HPDE6-E6E7 (cell line): Measurements from ENCODE around the gene TFIP11.

ENCODE experiments used
- DNase-seq: peaks from one replicate; pipeline ENCODE4 v3.0.0; 2011; ENCODE audit warnings: missing footprints; ENCODE audit errors: extremely low spot score

Gene TFIP11

DNA sequence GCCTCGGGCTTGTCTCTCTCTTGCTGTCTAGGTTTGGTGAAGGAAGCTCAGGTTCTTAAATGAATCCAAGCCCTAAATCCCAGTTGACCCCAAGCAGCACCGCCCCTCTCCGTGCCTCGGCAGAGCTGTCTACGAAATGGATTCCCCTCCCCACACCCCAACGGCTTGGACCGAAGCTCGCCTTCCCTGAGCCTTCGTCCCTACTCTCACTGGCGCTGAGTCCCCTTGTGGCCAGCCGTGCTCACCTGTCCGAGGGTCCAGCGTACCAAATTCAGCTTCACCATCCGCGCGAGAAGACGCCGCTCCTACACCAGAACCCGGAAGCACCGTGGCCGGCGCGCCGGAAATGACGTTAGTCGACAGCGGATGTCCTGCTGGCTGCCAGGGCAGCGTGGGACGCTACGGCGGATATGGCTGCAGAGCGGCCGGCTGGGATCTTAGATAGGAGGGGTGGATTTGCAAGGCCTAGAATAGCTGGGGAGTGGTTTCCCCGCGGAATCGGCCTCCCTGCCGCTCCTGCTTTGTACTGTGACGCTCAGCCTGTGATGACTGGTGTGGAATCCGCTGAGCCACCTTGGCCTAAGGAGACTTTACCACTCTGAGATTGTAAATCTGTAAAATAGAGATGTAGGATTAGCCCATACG, at the start of gene TFIP11:
Gene TFIP11, minus strand, starts transcription at position 325 of the 645 bp plus-strand sequence. CDS start 2,201 bp downstream, outside the sequence.
- peak; percentile 96 for DNase-seq

DNA sequence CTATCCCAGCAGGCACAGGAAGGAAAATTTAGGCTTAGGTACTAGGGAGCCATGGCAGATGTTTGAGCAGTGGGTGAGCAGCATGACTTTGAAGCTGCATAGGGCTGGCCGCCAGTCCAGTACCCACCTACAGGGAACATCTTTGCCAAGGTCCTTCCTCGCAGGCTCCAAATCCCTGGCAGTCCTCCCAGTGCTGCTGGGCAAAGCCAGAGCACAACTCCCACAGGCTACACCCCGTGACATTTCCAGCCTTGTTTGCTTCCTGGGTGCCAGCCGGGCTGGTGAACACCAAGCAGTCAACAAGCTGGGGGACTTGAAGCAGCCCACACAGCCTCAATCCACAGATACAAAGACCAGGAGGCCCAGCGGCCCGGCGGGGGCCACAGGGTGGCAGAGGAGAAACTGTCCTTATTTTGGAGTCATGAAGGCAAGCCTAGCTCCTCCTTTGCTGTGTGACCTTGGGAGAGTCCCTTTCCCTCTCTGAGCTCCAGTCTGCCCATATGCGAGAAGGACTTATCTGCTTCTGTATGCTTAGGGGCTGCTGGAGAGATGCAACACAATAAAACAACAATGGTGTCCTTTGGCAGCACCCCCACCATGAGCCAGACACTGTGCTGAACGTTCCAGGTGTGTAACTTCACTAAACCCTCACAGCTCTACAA, 49.6 kb upstream of the TFIP11 start:
- DNase-seq: no peak

DNA sequence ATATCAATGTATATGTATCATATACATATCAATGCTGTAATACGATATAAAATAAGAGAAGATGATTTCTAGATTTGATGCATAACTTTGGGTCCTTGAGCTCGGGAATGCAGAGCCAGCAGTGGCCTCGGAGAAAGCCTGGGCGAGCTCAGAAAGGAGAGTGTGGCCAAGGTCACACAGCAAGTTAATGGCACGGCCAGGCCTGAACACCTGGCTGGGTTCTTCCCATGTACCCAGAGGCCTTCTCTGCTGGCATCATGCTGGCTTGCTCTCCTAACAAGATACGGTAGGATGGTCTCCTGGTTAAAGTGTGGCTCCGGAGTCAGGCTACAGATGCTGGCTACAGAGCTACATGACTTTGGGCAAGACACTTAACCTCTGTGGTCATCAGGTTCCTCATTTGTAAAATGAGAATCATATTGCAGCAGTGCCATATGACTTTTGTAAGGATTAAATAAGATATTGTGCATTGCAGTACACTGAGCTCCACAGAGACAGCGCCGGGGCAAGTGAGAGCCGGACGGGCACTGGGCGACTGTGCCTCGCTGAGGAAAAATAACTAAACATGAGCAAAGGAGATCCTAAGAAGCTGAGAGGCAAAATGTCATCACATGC, 47.8 kb upstream of the TFIP11 start:
- DNase-seq: no peak

DNA sequence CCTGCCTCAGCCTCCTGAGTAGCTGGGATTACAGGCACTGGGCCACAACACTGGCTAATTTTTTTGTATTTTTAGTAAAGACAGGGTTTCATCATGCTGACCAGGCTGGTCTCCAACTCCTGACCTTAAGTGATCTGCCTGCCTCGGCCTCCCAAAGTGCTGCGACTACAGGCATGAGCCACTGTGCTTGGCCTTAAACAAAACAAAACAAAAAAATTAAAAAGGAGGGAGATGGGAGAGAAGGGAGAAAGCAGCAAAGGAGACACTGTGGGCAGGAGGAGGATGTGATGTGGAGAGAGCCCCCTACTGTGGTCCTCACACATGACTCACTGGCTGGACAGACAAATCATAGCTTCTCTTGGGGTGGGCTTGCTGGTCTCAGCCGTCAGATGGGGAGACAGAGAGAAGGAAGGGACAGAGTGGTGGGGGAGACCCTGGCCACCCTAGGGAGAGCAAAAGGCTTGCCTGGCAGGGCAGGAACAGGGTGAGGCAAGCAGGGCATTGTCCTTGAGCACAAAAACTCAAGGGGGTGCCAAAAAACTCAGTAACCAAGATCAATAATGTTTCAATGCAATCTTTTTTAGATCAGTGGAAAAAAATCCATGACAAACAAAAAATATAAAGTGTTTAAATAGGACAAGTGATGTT, 46.1 kb upstream of the TFIP11 start:
- DNase-seq: no peak

DNA sequence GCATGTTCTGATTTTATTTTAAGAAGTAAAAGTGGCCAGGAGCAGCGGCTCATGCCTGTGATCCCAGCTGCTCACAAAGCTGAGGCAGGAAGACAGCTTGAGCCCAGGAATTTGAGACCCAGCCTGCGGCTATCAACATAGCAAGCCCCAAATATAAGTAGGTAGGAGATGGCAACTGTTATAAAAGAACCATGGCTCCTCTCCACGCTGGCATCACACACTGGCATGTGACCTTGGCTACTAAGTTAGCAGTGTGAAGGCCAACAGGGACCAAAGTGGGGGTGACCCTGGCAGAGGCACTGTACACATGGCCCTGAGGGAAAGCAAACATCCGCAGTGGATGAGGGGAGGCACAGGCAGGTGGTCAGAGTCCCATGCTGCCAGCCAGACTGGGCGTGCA, 44.6 kb upstream of the TFIP11 start:
- no peak for DNase-seq

DNA sequence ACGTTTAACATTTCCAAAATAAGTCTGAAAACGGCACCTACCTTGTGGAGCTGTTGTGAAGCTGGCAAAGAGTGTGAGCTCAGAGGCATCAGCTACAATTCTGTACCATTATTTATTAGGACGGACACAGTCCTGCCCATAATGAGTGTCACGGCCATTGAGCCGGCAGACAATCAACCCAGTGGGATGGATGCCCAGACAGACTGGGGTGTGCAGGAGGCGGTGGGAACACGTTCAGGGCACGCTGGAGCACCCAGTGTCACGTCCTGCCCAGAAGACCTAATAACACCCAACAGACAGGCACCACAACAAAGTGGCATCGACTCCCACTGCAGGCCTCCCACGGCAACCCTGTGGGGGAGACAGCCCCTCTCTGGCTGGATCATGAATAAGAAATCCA, 43.2 kb upstream of the TFIP11 start:
- no peak for DNase-seq

DNA sequence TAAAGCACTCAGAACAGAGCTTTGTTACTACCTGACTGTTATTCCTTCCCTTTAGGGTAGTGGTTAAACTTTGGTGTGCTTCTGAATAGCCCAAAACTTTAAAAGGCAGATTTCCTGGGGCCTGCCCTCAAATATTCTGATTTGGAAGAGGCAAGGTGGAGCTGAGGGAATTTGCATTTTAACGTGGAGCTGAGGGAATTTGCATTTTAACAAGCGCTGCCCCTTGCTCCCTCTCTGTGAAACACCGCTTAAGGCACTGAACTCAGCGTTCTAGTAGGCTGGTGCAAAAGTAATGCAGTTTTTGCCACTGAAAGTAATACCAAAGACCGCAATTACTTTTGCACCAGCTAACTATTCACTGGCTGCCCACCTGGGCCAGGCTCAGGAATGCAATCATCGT, 42.7 kb upstream of the TFIP11 start:
- DNase-seq: no peak

DNA sequence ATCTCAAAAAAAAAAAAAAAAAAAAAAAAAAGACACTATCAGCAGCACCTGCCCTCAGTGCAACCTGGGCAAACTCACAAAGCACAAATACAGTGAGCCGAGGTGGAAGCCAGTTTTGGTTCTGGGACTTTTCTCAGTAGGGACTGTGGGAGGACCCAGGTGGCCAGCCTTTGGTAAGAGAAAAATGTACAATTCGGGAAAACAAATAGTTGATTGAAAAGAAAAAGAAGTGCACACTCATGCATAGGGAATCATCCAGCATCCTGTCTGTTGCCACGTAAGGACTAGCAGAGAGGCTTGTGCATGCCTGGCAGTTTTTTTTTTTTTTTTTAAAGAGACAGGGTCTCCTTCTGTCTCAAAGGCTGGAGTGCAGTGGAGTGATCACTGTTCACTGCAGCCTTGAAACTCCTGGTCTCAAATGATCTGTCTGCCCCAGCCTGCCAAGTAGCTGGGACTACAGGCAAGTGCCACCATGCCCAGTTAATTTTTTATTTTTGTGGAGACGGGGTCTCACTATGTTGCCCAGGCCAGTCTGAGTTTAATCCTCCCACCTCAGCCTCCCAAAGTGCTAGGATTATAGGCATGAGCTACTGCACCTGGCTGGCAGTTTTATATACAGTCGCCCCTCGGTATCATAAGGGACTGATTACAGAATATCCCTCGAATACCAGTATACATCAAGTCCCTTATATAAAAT, 40.9 kb upstream of the TFIP11 start:
- DNase-seq: peak; percentile 61

DNA sequence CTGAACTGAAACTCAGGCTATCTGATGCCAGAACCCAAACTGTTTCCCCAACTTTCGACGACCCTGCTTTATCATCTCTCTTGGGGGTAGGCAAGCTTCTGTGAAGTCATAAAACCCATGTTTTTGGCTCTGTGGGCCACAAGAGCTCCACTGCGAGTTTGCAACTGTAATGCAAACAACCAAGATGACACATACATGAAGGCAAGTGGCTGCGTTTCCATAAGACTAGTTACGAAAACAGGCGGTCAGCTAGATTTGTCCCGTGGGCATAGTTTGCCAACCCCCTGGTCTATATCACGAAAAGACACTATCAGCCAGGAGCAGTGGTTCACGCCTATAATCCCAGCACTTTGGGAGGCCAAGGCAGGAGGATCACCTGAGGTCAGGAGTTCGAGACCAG, 40.2 kb upstream of the TFIP11 start:
- DNase-seq: no peak

DNA sequence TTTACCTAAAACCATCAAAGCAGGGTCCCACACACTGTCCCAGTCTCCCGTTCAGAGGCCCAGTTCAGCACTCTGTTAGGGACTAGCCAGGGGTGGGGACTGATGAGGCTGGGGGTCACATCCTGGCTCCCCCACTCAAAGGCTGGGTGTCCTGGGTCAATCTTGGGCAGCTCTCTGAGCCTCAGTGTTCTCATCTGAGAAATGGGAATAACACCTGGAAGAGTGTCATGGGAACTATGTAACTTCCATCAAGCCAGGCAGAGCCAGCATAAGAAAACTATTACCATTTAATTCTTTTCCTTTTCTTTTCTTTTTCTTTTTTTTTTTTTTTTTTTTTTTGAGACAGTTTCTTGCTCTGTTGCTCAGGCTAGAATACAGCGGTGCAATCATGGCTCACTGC, 39.3 kb upstream of the TFIP11 start:
- DNase-seq: no peak

DNA sequence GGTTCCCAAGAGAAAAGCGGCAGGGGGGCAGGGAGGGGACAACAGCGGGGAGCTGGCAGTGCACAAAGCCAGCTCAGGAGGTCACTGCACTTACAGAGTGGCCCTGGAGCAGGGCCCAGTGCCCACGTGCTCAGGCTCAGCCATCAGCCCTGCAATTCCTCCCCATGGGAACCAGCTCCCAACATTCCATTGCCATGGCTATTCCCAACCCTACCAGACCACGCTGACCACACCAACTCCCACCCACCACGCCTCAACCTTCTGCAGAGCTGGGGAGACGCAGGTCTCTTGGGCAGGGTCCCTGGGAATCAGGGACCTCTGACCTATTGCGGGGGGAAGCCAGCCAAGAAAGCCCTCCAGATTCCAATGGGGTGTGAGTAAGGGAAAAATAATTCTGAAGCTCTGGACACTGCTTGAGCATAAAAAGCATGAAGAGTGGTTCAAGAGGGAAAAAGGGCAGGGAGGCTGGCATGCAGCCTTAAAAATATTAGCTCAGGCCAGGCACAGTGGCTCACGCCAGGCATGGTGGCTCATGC, 38.3 kb upstream of the TFIP11 start:
- DNase-seq: no peak

DNA sequence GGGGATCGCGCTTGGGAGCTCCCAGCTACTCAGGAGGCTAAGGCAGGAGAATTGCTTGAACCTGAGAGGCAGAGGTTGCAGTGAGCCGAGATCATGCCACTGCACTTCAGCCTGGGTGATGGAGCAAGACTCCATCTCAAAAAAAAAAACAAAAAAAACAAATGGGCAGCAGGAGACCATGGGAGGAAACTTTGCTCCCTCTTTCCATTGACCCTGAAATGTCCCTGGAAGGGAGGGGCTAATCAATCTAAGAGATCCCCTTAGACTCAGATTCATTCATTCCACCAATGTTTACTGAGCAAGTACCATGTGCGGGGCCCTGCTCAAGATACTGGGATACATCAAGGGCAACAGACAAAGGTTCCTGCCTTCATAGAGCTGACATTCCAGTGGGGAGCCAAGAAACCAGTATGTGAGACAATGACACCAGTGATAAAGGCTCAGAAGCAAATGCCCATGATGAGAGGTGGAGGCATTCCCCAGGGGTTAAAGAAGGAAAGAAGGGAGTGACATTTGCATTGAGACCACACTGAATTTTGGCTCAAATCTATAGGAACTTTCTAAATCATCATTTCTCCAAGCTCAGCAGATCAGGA, 37.7 kb upstream of the TFIP11 start:
- no peak for DNase-seq

DNA sequence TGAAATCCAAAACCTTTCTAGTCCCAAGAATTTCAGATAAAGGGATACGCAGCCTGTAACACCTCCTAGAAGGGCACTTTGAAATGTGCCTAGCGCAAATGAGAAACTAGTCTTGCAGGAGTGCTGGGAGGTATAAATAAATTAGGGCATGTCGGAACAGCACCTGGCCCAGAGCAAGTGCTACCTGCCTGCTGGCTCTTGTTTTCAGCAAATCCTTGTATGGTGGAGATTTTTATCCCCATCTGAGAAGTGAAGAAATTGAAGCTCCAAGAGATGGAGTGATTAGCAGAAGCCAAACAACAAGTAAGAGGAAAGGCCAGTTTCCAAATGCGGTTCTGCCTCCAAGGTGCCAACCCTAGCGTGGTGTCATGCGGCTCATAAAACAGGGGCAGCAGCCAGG, 36.7 kb upstream of the TFIP11 start:
- DNase-seq: peak; percentile 60

DNA sequence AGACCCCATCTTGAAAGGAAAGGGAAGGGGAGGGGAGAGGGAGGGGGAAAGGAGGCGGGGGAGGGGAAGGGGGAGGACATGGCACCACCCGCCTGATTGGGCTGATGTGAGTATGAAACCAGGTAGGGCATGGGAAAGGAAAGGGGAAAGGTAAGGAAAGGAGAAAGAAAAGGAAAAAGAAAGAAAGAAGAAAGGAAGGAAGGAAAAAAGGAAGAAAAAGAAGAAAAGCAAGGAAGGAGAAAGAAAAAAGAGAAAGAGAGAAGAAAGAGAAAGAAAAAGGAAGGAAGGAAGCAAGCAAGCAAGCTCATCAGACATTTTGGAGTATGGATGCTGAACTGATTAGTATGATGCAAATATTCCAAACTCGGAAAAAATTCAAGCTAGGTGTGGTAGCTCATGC, 36.0 kb upstream of the TFIP11 start:
- no peak for DNase-seq

DNA sequence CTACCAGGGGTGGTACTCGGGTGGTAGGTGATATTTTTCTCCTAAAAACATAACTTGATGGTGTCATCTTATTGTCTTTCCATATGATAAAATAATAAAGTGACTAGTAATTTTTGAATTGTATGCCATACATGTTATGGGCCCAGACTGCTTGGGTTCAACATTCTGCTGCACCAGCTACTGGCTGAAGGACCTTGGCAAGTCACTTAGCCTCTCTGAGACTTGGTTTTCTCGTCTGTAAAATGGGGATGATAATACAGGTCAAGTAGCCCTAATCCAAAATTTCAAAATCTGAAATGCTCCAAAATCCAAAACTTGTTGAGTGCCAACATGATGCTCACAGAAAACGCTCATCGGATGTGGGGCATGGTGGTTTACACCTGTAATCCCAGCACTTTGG, 35.6 kb upstream of the TFIP11 start:
- no peak for DNase-seq

DNA sequence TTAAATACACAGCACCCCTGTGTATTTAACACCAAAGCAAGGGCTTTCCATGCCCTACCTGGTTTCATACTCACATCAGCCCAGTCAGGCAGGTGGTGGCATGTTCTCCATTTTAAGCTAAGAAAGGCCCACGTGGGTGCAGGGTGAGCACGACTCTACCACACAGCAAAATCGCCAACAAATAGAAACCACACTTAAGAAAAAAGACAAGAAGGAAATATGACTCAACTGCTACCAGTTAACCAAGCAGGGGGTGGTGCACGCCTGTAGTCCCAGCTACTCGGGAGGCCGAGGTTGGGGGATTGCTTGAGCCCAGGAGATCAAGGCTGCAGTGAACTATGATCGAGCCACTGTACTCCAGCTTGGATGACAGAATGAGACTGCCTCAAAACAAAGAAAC, 35.2 kb upstream of the TFIP11 start:
- no peak for DNase-seq

DNA sequence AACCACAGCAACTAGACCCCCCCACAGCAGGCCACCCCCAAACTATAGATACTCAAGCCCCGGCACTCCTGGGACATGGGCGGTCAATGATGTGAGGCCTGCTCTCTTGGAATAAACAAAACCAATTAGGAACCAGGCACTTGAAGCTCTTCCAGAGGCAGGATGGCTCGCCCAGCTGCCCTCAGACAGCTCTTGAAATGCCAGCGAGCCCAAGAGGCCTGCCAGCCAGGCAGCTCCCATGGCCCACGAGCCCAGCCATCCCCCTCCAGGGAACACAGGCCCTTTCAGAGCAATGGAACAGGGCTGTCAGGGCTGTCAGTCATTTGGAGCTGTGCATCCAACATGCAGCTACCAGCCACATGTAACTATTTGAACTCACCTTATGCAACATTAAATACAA, 34.0 kb upstream of the TFIP11 start:
- DNase-seq: no peak

DNA sequence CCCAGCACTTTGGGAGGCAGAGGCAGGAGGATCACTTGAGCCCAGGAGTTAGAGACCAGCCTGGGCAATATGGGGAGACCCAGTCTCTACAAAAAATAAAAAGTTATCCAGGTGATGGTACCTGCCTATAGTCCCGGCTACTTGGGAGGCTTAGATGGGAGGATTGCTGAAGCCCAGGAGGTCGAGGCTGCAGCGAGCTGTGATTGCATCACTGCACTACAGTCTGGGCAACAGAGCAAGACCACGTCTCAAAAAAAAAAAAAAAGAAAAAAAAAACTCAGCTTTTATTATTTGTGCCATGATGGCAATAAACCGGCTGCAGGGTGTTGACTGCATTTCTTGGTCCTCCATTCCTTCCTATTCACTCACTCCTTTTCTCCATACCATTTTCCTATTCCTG, 33.6 kb upstream of the TFIP11 start:
- no peak for DNase-seq

DNA sequence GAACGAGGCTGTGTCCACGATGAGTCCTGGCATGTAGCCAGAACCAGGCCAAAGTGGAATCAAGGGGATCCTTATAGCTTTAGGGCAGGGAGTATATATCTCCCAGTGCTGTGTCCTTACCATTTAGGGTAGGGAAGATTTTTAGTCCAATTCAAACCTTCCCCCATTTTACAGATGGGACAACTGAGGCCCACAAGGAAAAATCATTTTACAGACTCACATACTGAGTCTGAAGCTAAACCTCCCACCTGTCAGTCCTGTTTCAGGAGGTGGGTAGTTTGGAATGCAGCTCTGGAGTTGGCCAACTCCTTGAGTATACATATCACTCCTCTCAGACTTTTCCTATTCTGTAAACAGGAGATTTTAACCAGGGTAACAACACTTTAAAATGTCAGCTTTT, 33.1 kb upstream of the TFIP11 start:
- DNase-seq: no peak

DNA sequence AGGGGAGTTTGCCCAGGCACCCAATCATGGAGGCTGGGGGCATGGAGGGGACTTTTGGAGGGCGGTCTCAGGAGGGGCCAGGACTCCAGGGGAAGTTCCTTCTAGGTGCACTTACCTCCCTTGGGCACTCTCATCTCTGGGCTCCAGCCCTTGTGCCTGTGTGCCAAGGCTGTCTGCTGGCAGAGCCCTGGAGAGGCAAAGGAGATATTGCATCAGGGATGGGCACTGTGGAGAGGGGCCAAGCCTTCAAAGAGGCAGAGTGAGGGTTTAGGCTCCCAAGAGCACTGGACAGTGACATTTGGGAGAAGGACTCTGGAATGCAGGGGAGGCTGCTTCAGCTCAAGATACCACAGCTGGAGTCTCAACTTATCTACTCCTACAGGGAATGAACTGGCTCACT, 32.2 kb upstream of the TFIP11 start:
- DNase-seq: no peak

DNA sequence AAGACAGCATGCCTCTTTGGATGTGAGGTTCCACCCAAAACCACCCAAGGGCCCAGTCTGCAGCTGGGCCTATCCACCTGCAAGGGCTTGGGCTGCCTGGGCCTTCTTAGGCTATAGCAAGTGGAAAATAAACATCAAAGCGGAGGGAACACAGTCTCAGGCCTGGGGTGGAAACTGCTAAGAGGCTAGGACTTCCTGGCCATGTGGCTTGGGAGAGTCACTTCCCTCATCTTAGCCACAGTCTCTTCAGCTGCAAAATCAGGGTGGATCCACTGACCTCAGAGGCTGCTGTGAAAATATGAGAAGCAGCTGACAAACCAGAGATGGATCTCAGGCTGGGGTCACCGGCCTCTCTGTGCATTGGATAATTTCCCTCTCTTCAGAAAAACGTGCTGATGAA, 30.6 kb upstream of the TFIP11 start:
- DNase-seq: no peak
